Measurements from ENCODE around the gene GPR161. TPM values are rescaled to one million over a fixed set of nuclear protein-coding genes. Genes with fewer than 3 reads are reported as not detected.

Gene GPR161
- total RNA-seq, 1 donor from 2014 or later, result 93.4 TPM

GRCh38 chr1:168148916-168149315, 12.2 kb upstream of the GPR161 start:
- DNase-seq, result no peak

GRCh38 chr1:168146626-168147025, 9.9 kb upstream of the GPR161 start:
- no peak for DNase-seq

- no peak for DNase-seq
Measured at GRCh38 chr1:168146160-168146539, 9.4 kb upstream of the GPR161 start.

- DNase-seq, result peak; percentile 56
Measured at GRCh38 chr1:168145184-168146159, 8.7 kb upstream of the GPR161 start.

- no peak for DNase-seq
Measured at GRCh38 chr1:168141871-168142385, 5.2 kb upstream of the GPR161 start.

- no peak for DNase-seq
Measured at GRCh38 chr1:168139070-168139469, 2.3 kb upstream of the GPR161 start.

- no peak for DNase-seq
Measured at GRCh38 chr1:168138134-168138533, 1.4 kb upstream of the GPR161 start.

- no peak for DNase-seq
Measured at GRCh38 chr1:168137515-168137821, 738 bp upstream of the GPR161 start.

- DNase-seq, result no peak
Measured at GRCh38 chr1:168135921-168136708, 615 bp downstream of the GPR161 start.

- DNase-seq, result no peak
Measured at GRCh38 chr1:168135116-168135920, 1.4 kb downstream of the GPR161 start.

- no peak for DNase-seq
Measured at GRCh38 chr1:168134642-168135041, 2.1 kb downstream of the GPR161 start.

GRCh38 chr1:168134132-168134531, 2.6 kb downstream of the GPR161 start:
- no peak for DNase-seq

- DNase-seq, result no peak
Measured at GRCh38 chr1:168129933-168130332, 6.8 kb downstream of the GPR161 start.

GRCh38 chr1:168127503-168127902, 9.2 kb downstream of the GPR161 start:
- no peak for DNase-seq

- DNase-seq, result no peak
Measured at GRCh38 chr1:168125051-168125450, 11.7 kb downstream of the GPR161 start.

- DNase-seq, result no peak
Measured at GRCh38 chr1:168121401-168122011, 15.2 kb downstream of the GPR161 start.

- no peak for DNase-seq
Measured at GRCh38 chr1:168119750-168120149, 17.0 kb downstream of the GPR161 start.

- DNase-seq, result no peak
Measured at GRCh38 chr1:168116327-168116799, 20.4 kb downstream of the GPR161 start.

- no peak for DNase-seq
Measured at GRCh38 chr1:168114845-168115244, 21.9 kb downstream of the GPR161 start.

- no peak for DNase-seq
Measured at GRCh38 chr1:168112673-168113305, 23.9 kb downstream of the GPR161 start.

GRCh38 chr1:168110896-168111545, 25.7 kb downstream of the GPR161 start:
- DNase-seq, result no peak
